Neural progenitor cell (in vitro differentiated cells): Measurements from ENCODE around the gene PEX5L. TPM values are rescaled to one million over a fixed set of nuclear protein-coding genes. Genes with fewer than 3 reads are reported as not detected.

ENCODE experiments used
- DNase-seq: peaks from one replicate; pipeline ENCODE4 v3.0.0-alpha.2; 2016; ENCODE audit warnings: low spot score
- H2AFZ ChIP-seq: fragments of 200-600 bp; sonication (generic); replicated peaks from 2 replicates; pipeline ENCODE4 v1.6.1; 2016; ENCODE audit warnings: antibody characterized with exemption
- H3F3A ChIP-seq: fragments of 200-600 bp; sonication (generic); 2 replicates; pipeline ENCODE4 v1.6.1; 2016; ENCODE audit warnings: antibody characterized with exemption, low read depth
- H3K27ac ChIP-seq: fragments of 200-600 bp; sonication (generic); 2 replicates; pipeline ENCODE4 v1.5.1; 2016; ENCODE audit warnings: mild to moderate bottlenecking
- H3K27me3 ChIP-seq: fragments of 200-600 bp; sonication (generic); 2 replicates; pipeline ENCODE4 v1.6.1; 2016; ENCODE audit warnings: mild to moderate bottlenecking, moderate library complexity
- H3K36me3 ChIP-seq: fragments of 200-600 bp; sonication (generic); 2 replicates; pipeline ENCODE4 v1.5.1; 2016
- H3K4me1 ChIP-seq: fragments of 200-600 bp; sonication (generic); 2 replicates; pipeline ENCODE4 v1.6.1; 2016; ENCODE audit warnings: mixed run types
- H3K4me2 ChIP-seq: fragments of 200-600 bp; sonication (generic); 2 replicates; pipeline ENCODE4 v1.6.1; 2016
- H3K4me3 ChIP-seq: fragments of 200-600 bp; sonication (generic); 2 replicates; pipeline ENCODE4 v1.5.1; 2016
- H3K79me2 ChIP-seq: fragments of 200-600 bp; sonication (generic); 2 replicates; pipeline ENCODE4 v1.6.1; 2016; ENCODE audit warnings: low read depth
- H3K9ac ChIP-seq: fragments of 200-600 bp; sonication (generic); 2 replicates; pipeline ENCODE4 v1.6.1; 2016
- H3K9me3 ChIP-seq: fragments of 200-600 bp; sonication (generic); 2 replicates; pipeline ENCODE4 v1.5.1; 2016; ENCODE audit warnings: low read depth
- H4K20me1 ChIP-seq: fragments of 200-600 bp; sonication (generic); 2 replicates; pipeline ENCODE4 v1.6.1; 2016; ENCODE audit warnings: low read depth
- H3K27ac Mint-ChIP-seq: 3 replicates; pipeline ENCODE4 v1.8.0; 2021; ENCODE audit warnings: mixed read lengths
- H3K27me3 Mint-ChIP-seq: 2 replicates; pipeline ENCODE4 v1.8.0; 2022; ENCODE audit warnings: low read depth, mild to moderate bottlenecking, inconsistent platforms, moderate library complexity, mixed read lengths; ENCODE audit not compliant: insufficient read depth
- H3K36me3 Mint-ChIP-seq: 3 replicates; pipeline ENCODE4 v1.8.0; 2021; ENCODE audit warnings: mixed read lengths
- H3K4me1 Mint-ChIP-seq: 3 replicates; pipeline ENCODE4 v1.8.0; 2021; ENCODE audit warnings: mixed read lengths
- H3K4me3 Mint-ChIP-seq: 3 replicates; pipeline ENCODE4 v1.8.0; 2021; ENCODE audit warnings: mild to moderate bottlenecking, moderate library complexity, mixed read lengths
- H3K9me3 Mint-ChIP-seq: 3 replicates; pipeline ENCODE4 v1.8.0; 2020; ENCODE audit warnings: mixed read lengths
- CTCF ChIP-seq: fragments of 200-600 bp; sonication (generic); IDR thresholded peaks from 2 replicates; pipeline ENCODE4 v1.5.1; 2017; ENCODE audit warnings: antibody characterized with exemption, mild to moderate bottlenecking
- EZH2 ChIP-seq: fragments of 200-600 bp; sonication (generic); IDR thresholded peaks from 2 replicates; pipeline ENCODE4 v1.6.1; 2017; ENCODE audit warnings: antibody characterized with exemption, mild to moderate bottlenecking, moderate library complexity
- EZH2phosphoT487 ChIP-seq: fragments of 200-600 bp; sonication (generic); IDR thresholded peaks from 2 replicates; pipeline ENCODE4 v1.6.1; 2017; ENCODE audit warnings: antibody characterized with exemption
- total RNA-seq: library from RNA; depleted of rRNA; stranded (reverse); fragments of >200 nt; gene quantifications from 2 replicates; pipeline ENCODE4 v1.2.3, GENCODE V29; 2015; ENCODE audit warnings: low replicate concordance

PEX5L gene
- total RNA-seq, 1 donor from 2014 or later = 0.90 TPM

DNA sequence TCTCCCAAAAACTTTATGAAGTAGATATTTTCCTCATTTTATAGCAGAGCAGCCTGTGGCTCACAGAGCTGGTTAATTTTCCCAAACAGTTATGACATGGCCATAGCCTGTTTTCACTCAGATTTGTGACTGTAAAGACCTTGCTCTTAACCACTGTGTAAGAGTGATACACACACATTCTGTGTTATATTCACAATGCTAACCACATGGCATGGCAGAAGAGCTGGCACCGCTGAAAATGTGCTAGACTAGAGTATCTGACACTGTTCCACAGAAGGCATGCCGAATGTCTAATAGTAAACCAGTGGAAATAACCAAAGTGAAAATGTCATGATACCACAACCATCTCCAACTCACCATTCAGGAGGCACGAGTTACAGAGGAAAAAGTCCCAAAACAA lies 71.8 kb downstream of the PEX5L start:
- Mint-ChIP-seq H3K4me1 (peaks cover 10% of the 10 kb centered on the region), H3K27ac (no peak overlapping the region), H3K27me3 (no peaks in the 10 kb centered on the region), H3K4me3 (no peak overlapping the region), H3K36me3 (no peaks in the 10 kb centered on the region), H3K9me3 (no peaks in the 10 kb centered on the region)
- TF ChIP-seq EZH2phosphoT487 = no peak
- TF ChIP-seq EZH2 = no peak
- no peak for TF ChIP-seq CTCF
- no peaks in the 10 kb centered on the region for H3F3A ChIP-seq
- no peaks in the 10 kb centered on the region for H3K27me3 ChIP-seq
- no peaks in the 10 kb centered on the region for H4K20me1 ChIP-seq
- no peaks in the 10 kb centered on the region for H3K9me3 ChIP-seq
- H3K27ac ChIP-seq = no peak overlapping the region
- no peaks in the 10 kb centered on the region for H3K4me1 ChIP-seq
- H2AFZ ChIP-seq = no peak overlapping the region
- H3K4me3 ChIP-seq = no peak overlapping the region
- H3K9ac ChIP-seq = no peak overlapping the region
- no peak overlapping the region for H3K4me2 ChIP-seq
- no peaks in the 10 kb centered on the region for H3K36me3 ChIP-seq
- H3K79me2 ChIP-seq = no peaks in the 10 kb centered on the region
- no peak for DNase-seq

- H3K4me1 Mint-ChIP-seq = peaks cover 9% of the 10 kb centered on the region
- H3K36me3 Mint-ChIP-seq = no peaks in the 10 kb centered on the region
- no peak for DNase-seq
- no peaks in the 10 kb centered on the region for H3F3A ChIP-seq
- no peaks in the 10 kb centered on the region for H3K27me3 ChIP-seq
- H3K27ac Mint-ChIP-seq = no peak overlapping the region
- no peak overlapping the region for H3K4me3 ChIP-seq
- H3K36me3 ChIP-seq = no peaks in the 10 kb centered on the region
- no peak overlapping the region for H3K4me3 Mint-ChIP-seq
- TF ChIP-seq EZH2 (no peak), EZH2phosphoT487 (no peak), CTCF (no peak)
- H3K9me3 Mint-ChIP-seq = no peaks in the 10 kb centered on the region
- no peaks in the 10 kb centered on the region for H3K9me3 ChIP-seq
- H2AFZ ChIP-seq = no peak overlapping the region
- H3K27ac ChIP-seq = no peak overlapping the region
- H3K27me3 Mint-ChIP-seq = no peaks in the 10 kb centered on the region
- H3K4me1 ChIP-seq = no peaks in the 10 kb centered on the region
- H3K79me2 ChIP-seq = no peaks in the 10 kb centered on the region
- no peak overlapping the region for H3K9ac ChIP-seq
- H4K20me1 ChIP-seq = no peaks in the 10 kb centered on the region
- no peak overlapping the region for H3K4me2 ChIP-seq
Observed at GRCh38 chr3:179962629-179963387, 73.9 kb downstream of the PEX5L start.

DNA sequence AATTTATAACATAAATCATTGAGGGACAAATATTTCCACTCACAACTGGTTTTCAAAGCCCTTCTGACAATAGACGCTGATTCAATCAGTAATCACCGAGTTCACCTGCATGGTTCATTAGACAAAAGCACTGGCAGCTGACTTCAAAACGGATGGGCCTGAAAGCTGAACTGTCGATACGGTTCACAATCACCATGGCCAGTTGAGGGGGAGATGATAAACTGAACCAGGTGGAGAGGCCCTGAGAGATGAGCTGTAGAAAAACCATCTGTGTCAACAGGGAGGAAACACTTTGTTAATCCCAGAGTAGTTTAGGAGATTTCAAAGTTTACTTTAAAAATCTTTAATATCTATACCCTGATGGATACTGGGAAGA lies 75.0 kb downstream of the PEX5L start:
- Histone ChIP-seq H3K4me1 (no peaks in the 10 kb centered on the region), H3K9ac (no peak overlapping the region), H3K4me3 (no peak overlapping the region), H3K4me2 (no peak overlapping the region), H3K36me3 (no peaks in the 10 kb centered on the region), H3F3A (no peaks in the 10 kb centered on the region), H4K20me1 (no peaks in the 10 kb centered on the region), H3K27ac (no peak overlapping the region), H3K79me2 (no peaks in the 10 kb centered on the region), H2AFZ (no peak overlapping the region), H3K27me3 (no peaks in the 10 kb centered on the region), H3K9me3 (no peaks in the 10 kb centered on the region)
- Mint-ChIP-seq H3K27ac (no peak overlapping the region), H3K9me3 (no peaks in the 10 kb centered on the region), H3K27me3 (no peaks in the 10 kb centered on the region), H3K4me3 (no peak overlapping the region), H3K4me1 (peaks cover 7% of the 10 kb centered on the region), H3K36me3 (no peaks in the 10 kb centered on the region)
- no peak for DNase-seq
- TF ChIP-seq CTCF (no peak), EZH2 (no peak), EZH2phosphoT487 (no peak)
